Measurements from ENCODE around the gene HJURP. TPM values are rescaled to one million over a fixed set of nuclear protein-coding genes. Genes with fewer than 3 reads are reported as not detected.

The HJURP gene
- polyA plus RNA-seq, 3 donors from 2014 or later: 0.47 to 1.2 (median 0.69) TPM

DNA sequence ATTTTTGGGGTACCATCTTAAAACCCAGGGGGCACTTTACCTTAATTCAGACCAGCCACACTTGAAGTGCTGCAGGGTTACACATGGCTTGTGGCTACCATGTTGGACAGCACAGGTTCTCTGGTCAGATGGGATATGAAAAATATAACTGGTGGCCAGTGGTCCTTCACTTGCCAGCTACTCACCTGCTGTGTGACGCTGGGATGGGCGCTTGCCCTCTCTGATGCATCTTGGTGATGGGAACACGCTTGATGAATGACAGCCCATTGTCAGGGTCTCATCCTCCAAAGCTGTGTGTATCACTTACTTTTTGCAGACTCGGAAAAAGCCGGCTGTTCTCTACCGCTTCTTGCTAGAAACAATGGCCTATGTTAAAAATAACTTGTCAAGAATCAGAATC is 22.5 kb downstream of the HJURP start:
- Mint-ChIP-seq H3K27me3 (ENCODE audit: low read depth in 3 of 3) (peaks cover 0 to 5% (median 2%) of the 10 kb centered on the region in 3 donors), H3K36me3 (no peaks in the 10 kb centered on the region), H3K27ac (no peak overlapping the region), H3K9me3 (no peaks in the 10 kb centered on the region), H3K4me1 (no peaks in the 10 kb centered on the region), H3K4me3 (no peak overlapping the region)
- no peak for DNase-seq

DNA sequence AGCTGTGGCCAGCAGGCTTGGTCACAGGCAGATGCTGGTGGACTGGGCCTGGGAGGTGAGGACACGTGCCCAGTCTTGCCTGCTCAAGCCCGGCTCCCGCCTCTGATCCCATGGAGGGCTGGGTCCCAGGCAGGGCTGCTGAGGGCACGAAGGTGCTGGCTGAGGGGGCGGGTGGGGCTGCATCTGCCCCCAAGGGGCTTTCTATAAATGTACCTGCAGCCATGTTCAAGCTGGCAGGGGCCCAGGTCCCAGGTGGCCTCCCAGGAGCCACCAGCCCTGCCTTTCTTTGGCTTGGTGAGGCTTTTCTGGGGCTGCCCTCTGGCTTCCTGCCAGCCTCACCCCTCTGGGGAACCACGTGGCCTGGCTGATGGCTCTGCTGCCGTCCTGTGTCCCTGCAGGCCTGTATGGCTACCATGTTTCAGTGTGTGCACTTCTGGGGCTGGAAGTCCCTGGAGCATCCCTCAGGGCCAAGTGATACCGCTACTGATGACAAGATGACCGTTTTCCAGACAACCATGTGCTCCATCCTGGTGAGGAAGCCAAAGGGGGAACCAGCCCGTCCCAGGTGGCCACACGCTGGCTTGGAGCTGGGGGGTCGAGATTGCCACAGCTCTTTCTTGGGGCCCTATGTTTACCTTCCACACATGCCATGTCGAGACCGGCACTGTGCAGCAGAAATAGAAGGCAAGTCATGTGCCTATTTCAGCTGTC is 23.2 kb downstream of the HJURP start:
- Mint-ChIP-seq H3K4me3 (no peak overlapping the region), H3K9me3 (no peaks in the 10 kb centered on the region), H3K27me3 (ENCODE audit: low read depth in 3 of 3) (peaks cover 0 to 5% (median 2%) of the 10 kb centered on the region in 3 donors), H3K36me3 (no peaks in the 10 kb centered on the region), H3K4me1 (no peaks in the 10 kb centered on the region), H3K27ac (no peak overlapping the region)
- no peak for DNase-seq

DNA sequence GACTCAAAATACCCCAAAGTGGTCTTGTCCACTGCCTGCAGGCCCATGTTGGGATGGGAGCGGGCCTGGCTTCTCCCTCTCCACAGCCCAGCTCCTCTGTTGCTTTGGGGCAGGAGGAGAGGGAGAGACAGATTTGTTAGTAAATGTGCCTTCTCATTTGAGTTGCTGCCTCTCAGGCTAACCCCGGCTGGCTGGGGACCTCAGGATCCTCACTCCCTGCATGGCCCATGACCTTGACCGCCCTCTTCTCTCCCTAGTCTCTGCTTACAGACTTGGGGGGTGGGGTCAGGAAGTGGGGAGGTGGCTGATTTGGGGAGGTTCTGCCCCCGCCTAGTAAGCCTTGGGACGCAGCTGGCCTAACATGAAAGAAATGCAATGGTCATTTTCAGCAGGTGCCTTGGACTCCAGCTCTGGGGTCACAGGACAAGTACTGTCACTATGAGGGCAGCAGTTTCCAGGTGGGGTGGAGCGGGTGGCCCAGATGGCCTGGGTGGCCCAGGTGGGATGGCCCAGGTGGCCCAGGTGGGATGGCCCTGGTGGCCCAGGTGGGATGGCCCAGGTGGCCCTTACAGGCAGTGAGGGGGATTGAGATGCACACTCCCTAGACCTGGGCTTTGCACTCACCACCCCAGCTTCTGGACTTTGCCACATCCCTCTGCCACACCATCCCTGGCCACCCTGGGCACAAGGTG is 24.1 kb downstream of the HJURP start:
- no peak overlapping the region for H3K4me3 Mint-ChIP-seq

DNA sequence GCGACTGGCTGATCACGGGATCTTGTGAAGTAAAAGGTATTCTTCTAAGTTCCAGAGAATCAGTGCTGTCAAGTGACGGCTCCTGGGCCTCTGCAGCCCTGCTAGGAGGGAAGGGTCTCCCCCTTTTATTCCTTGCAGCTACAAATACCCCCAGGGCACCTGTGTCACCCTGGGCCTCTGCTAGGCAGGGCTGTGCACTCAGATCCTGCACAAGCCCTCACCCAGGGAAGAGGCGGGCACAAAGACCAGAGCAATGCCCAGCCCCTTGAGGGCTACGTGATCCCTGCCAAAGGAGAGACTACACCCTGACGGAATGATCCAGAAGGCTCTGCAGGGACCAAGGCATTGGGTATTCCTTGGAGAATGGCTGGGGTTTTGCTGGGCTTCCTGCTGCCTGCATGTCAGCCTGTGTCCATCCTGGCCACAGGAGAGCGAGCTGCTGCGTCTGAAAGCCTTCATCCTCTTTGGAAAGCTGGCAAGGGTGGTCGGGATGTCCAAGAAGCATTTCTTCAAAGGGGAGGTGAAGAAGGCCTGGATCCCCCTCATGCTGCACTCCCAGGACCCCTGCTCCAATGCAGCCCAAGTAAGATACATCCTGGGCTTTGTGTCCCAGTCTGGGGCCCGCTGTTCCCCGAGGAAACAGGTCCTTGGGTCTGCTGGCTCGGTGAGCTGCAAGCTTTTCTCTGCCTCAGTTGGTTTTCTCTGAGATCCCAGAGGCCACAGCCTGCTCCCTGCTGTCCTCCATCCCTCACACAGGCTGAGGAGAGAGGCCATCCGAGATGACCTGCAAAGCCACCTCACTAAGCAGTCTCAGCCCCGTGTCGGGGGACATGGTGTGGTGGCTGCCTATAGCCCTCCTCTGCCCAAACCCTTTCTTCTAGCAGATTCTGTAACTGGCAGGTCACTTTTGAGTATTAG is 24.9 kb downstream of the HJURP start:
- H3K4me1 Mint-ChIP-seq: no peaks in the 10 kb centered on the region
- H3K27me3 Mint-ChIP-seq (ENCODE audit: low read depth in 3 of 3): peaks cover 0 to 4% (median 2%) of the 10 kb centered on the region in 3 donors
- no peaks in the 10 kb centered on the region for H3K36me3 Mint-ChIP-seq
- no peak overlapping the region for H3K4me3 Mint-ChIP-seq
- no peak for DNase-seq
- H3K9me3 Mint-ChIP-seq: no peaks in the 10 kb centered on the region
- H3K27ac Mint-ChIP-seq: no peak overlapping the region

More for the DNA sequence above, 24.1 kb downstream of the HJURP start:
- no peak for DNase-seq
- Mint-ChIP-seq H3K4me1 (no peaks in the 10 kb centered on the region), H3K36me3 (no peaks in the 10 kb centered on the region), H3K27ac (no peak overlapping the region), H3K27me3 (ENCODE audit: low read depth in 3 of 3) (peaks cover 0 to 4% (median 2%) of the 10 kb centered on the region in 3 donors), H3K9me3 (no peaks in the 10 kb centered on the region)

DNA sequence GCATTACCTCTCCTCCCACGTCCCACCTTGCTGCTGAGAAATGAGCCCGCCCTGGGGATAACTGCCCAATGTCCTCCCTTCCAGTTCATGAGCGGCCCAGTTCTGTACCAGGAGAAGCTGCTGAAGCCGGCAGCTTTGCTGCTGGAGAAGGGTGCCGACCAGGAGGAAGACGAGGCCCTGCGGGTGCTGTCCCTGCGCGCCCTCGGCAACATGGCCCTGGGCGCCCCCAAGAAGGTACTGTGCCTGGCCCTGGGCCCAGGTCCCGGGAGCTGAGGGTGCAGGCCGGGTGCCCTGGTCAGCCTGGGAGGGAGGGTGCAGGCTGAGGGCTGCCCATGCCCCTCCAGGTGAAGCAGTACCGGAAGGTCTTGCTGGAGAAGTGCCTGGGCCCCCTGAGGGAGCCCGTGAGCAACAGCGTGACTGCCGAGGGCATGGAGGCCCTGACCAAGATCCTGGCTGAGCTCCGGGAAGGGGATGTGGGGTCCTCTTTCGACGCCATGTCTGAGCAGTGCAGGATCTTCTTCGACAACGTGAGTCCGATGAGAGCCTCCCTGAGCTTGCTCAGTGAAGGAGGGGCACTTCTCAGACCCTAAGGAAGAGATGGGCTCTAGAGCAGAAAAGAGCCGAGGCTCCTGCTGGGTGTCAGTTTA is 25.7 kb downstream of the HJURP start:
- H3K4me1 Mint-ChIP-seq: no peaks in the 10 kb centered on the region
- H3K9me3 Mint-ChIP-seq: no peaks in the 10 kb centered on the region
- no peaks in the 10 kb centered on the region for H3K36me3 Mint-ChIP-seq
- no peak overlapping the region for H3K4me3 Mint-ChIP-seq
- DNase-seq: no peak
- H3K27me3 Mint-ChIP-seq (ENCODE audit: low read depth in 3 of 3): peaks cover 0 to 4% (median 0%) of the 10 kb centered on the region in 3 donors
- H3K27ac Mint-ChIP-seq: no peak overlapping the region

DNA sequence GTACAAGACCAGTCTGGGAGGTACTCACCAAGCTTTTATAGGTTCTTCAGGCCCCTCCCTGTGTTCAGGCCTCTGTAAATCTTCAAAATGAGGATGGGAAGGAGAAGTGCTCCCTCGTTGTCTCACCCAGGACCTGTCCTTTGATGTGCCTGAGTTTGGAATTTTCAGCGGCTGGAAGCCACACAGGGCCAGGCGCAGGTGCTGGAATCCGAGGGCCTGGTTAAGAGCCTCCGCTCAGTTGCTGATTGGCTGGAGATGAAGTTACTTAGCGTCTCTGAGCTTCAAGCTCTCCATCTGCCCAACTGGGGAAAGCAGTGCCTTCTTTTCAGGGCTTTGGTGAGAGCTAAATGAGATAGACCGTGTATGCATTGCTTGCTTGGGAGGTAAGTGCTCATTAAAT is 30.0 kb downstream of the HJURP start:
- no peak for DNase-seq
- Mint-ChIP-seq H3K36me3 (no peaks in the 10 kb centered on the region), H3K4me3 (no peak overlapping the region), H3K27ac (no peak overlapping the region), H3K9me3 (no peaks in the 10 kb centered on the region), H3K27me3 (ENCODE audit: low read depth in 3 of 3) (peaks cover 0 to 7% (median 0%) of the 10 kb centered on the region in 3 donors), H3K4me1 (no peaks in the 10 kb centered on the region)

DNA sequence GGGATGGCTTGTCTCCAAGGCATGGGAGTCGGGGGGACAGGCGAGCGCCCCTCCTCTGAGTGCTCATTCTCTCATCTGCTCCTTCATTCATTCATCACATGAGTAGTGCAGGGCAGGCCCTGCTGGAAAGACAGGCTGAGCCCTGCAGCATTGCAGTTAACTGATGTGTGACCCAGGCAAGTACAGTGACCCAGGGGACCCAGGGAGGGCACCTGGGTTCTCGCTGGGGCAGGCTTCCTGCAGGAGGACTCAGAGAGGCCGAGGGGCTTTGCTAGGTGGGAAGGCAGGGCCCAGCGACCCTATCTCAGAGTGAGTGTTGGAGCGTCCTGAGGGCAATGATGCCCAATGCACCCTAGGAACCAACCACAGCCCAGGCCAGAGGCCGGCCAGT is 30.6 kb downstream of the HJURP start:
- no peak for DNase-seq
- no peak overlapping the region for H3K27ac Mint-ChIP-seq
- H3K4me3 Mint-ChIP-seq: no peak overlapping the region
- H3K9me3 Mint-ChIP-seq: no peaks in the 10 kb centered on the region
- H3K4me1 Mint-ChIP-seq: no peaks in the 10 kb centered on the region
- H3K27me3 Mint-ChIP-seq (ENCODE audit: low read depth in 3 of 3): peaks cover 0 to 7% (median 1%) of the 10 kb centered on the region in 3 donors
- no peaks in the 10 kb centered on the region for H3K36me3 Mint-ChIP-seq

DNA sequence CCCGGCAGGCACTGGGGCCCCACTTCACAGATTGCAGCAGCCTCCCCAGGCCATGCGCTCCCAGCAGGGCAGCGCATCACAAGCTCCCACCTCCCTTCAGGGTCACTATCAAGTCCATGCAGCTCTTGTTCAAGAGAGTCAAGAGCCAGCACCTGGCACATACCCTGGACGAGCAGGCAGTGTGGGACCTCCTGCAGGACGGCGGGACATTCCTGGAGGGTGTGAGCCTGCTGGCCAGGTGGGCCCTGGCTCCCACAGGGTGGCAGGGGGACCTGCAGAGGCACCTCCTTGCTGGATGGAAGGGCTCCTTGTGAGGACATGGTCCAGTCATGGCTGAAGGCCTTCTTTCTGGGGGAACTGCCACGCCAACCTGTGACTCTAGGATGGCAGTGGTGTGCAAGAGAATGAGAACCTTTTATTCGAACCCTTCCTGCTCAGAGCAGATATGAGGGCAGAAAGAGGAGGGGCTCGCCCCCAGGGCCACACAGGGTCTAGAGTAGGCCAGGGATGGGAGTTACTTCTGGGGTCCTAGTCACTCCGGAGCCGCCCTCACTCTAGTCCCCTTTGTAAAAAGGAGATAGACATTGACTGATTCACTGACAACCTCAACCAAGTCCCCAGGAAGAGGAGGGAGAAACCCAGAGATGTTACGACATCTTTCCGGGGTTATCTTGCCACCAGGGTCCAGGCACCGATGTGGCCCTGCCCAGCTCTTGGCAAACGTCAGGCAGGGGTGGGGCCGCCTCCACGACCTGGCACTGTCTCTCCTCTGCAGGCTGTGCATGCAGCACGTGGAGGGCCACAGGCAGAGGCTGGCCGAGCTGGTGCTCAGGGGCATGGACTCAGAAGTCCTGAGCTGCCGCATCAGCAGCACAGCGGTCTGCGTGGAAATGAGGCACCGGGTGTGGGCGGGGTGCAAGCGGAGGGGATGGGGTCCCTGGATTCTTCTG is 31.3 kb downstream of the HJURP start:
- H3K9me3 Mint-ChIP-seq: no peaks in the 10 kb centered on the region
- no peak for DNase-seq
- H3K4me1 Mint-ChIP-seq: no peaks in the 10 kb centered on the region
- H3K4me3 Mint-ChIP-seq: no peak overlapping the region
- H3K27ac Mint-ChIP-seq: no peak overlapping the region
- H3K27me3 Mint-ChIP-seq (ENCODE audit: low read depth in 3 of 3): peaks cover 0 to 7% (median 1%) of the 10 kb centered on the region in 3 donors
- no peaks in the 10 kb centered on the region for H3K36me3 Mint-ChIP-seq

DNA sequence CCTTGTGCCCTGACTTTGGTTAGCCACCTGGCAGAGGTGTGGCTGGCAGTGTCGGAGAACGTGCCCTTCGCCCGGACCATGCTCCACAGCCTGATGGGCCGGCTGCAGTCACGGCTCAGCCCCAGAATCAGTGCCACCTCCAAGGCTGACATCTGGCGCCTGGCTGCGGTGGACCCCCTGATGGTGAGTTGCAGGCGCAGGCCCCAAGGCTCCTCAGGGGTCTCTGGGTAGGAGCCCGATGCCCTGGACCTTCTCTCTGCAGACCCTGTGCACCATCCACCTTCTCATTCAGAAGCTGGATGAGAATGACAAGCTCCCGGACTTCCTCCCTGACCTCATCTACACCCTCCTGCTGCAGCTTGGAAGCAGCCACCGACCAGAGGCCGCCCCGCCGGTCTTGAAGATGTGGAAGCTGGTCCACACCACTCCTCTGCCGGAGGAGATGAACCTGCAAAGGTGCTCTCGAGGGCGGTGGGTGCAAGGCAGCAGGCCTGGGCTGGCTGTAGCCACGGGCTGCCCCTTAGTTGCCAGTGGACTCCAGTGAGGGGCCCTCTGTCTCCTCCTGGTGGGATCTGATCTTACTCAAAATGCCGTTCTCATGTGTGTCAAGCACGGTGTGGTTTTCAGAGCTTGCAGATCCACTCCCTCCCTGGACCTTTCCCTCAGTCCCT is 32.1 kb downstream of the HJURP start:
- no peaks in the 10 kb centered on the region for H3K9me3 Mint-ChIP-seq
- H3K27ac Mint-ChIP-seq: no peak overlapping the region
- no peak for DNase-seq
- H3K36me3 Mint-ChIP-seq: no peaks in the 10 kb centered on the region
- H3K4me3 Mint-ChIP-seq: no peak overlapping the region
- H3K27me3 Mint-ChIP-seq (ENCODE audit: low read depth in 3 of 3): peaks cover 0 to 3% (median 1%) of the 10 kb centered on the region in 3 donors
- no peaks in the 10 kb centered on the region for H3K4me1 Mint-ChIP-seq

DNA sequence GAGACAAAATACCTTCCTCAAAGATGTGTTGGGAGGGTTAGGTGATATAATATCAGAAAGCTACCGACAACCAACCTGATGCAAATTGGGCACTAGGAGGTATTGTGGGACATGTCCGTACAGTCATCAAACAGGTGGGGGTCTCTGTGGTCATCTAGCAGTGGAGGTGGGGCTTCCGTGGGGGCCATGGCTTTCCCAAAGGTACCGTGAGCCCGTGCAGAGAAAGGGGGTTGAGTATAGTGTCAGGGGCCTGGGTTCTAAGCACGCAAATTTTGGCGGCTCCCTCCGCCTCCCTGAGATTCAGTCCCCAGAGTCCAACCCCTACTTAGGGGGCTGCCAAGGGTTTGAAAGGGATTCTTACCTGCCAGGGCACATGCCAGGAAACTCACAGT is 32.6 kb downstream of the HJURP start:
- Mint-ChIP-seq H3K27me3 (ENCODE audit: low read depth in 3 of 3) (peaks cover 0 to 3% (median 1%) of the 10 kb centered on the region in 3 donors), H3K9me3 (no peaks in the 10 kb centered on the region), H3K27ac (no peak overlapping the region), H3K36me3 (no peaks in the 10 kb centered on the region), H3K4me1 (no peaks in the 10 kb centered on the region), H3K4me3 (no peak overlapping the region)
- DNase-seq: no peak

DNA sequence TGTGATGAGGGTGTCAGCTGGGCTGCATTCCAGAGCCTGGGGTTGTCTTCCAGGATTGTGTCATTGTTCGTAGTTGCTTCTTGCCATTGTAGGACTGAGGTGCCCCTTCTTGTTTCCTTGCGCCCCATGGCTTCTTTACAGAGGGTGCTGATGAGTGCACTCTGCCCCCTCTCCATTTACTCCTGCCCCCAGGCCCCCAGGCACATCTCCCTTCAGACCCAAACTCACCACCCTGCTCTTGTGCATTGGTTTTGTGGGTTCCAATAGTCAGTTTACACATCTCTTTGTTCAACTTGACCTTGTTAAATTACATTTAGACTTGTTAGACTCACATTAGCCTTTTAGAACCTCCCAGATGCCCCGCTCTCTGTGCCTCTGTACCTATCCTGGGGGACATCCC is 33.1 kb downstream of the HJURP start:
- H3K36me3 Mint-ChIP-seq: no peaks in the 10 kb centered on the region
- peaks cover 0 to 5% (median 1%) of the 10 kb centered on the region in 3 donors for H3K27me3 Mint-ChIP-seq (ENCODE audit: low read depth in 3 of 3)
- DNase-seq: no peak
- H3K9me3 Mint-ChIP-seq: no peaks in the 10 kb centered on the region
- no peak overlapping the region for H3K27ac Mint-ChIP-seq
- H3K4me1 Mint-ChIP-seq: no peaks in the 10 kb centered on the region
- H3K4me3 Mint-ChIP-seq: no peak overlapping the region

DNA sequence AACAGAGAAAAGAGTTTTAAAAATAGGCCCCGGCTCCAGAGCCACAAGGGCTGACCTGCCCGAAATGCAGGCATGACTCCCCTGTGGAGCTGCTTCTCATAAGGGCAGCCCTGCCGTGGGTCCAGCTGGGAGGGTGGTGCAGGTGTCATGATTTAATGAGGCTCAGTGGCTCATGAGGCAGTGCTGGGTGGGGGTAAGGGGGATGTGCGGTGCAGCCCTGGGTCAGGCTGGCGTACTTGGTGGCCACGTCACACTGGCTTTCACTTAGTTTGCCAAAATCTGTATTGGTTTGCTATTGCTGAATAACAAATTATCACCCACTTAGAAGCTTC is 33.6 kb downstream of the HJURP start:
- Mint-ChIP-seq H3K9me3 (no peaks in the 10 kb centered on the region), H3K27ac (no peak overlapping the region), H3K4me1 (no peaks in the 10 kb centered on the region), H3K36me3 (no peaks in the 10 kb centered on the region), H3K27me3 (ENCODE audit: low read depth in 3 of 3) (peaks cover 0 to 6% (median 1%) of the 10 kb centered on the region in 3 donors), H3K4me3 (no peak overlapping the region)
- no peak for DNase-seq

Measured in immature natural killer cell (primary cell).